Adrenal gland (tissue), 12 donors: ENCODE results near the gene DZANK1. TPM values are rescaled to one million over a fixed set of nuclear protein-coding genes. Genes with fewer than 3 reads are reported as not detected.

Experiments
- DNase-seq, 7 donors: peaks; one replicate each; pipeline ENCODE4 v3.0.0-alpha.2; 2019 to 2020
- H3K27ac ChIP-seq, 5 donors: fragments of 200-600 bp; sonication (generic) in 4 of 5; 1 replicate in 3 of 5; 2 replicates in 2 of 5; pipeline versions ENCODE4 v1.5.1 to v1.8.0; 2016 to 2020; ENCODE audit warnings: mild to moderate bottlenecking in 1 of 5
- H3K27me3 ChIP-seq: fragments of 200-600 bp; 2 replicates; pipeline ENCODE4 v1.8.0; 2021
- H3K36me3 ChIP-seq, 2 donors: fragments of 200-600 bp; replicated peaks in 1 of 2; 1 replicate in 1 of 2; 2 replicates in 1 of 2; pipeline versions ENCODE4 v1.5.1 to v1.8.0; 2018 to 2022
- H3K4me1 ChIP-seq, 2 donors: fragments of 200-600 bp; replicated peaks in 1 of 2; 1 replicate in 1 of 2; 2 replicates in 1 of 2; pipeline versions ENCODE4 v1.5.1 to v1.8.0; 2018 to 2021
- H3K4me3 ChIP-seq, 4 donors: fragments of 200-600 bp; sonication (generic) in 3 of 4; one replicate each; pipeline ENCODE4 v1.5.1; 2016 to 2018
- H3K9me3 ChIP-seq, 3 donors: fragments of 200-600 bp; sonication (generic) in 1 of 3; replicated peaks in 1 of 3; 1 replicate in 2 of 3; 2 replicates in 1 of 3; pipeline versions ENCODE4 v1.5.1 to v1.8.0; 2016 to 2021
- POLR2A ChIP-seq, 2 donors: fragments of 450-650 bp; IDR thresholded peaks; one replicate each; pipeline ENCODE4 v1.6.1; 2017; ENCODE audit warnings: antibody characterized with exemption in 2 of 2, mild to moderate bottlenecking in 2 of 2, moderate library complexity in 1 of 2
- WGBS, 4 donors: extraction: QIAGEN DNeasy Blood & Tissue Kit in 2 of 4; methylation state at CpG; one replicate each; pipeline versions ENCODE4 v1.1.5 to v1.1.7; 2013 to 2017; 5-methylcytosine and 5-hydroxymethylcytosine counted together
- intact Hi-C, 2 donors: fragments of 100-400 bp; cut with DNase I; formaldehyde crosslinking; loops; one replicate each; pipeline versions ENCODE4 v1.14.1 to v1.15.0; 2022 to 2023
- polyA plus RNA-seq, 3 donors: library from polyadenylated mRNA; stranded (reverse); fragments of 200-250 nt in 2 of 3; fragments of 350-450 nt in 1 of 3; fragmentation: Illumina TruSeq in 1 of 3; extraction: RNeasy Lipid Tissue Mini Kit (QIAGEN cat#74804) in 1 of 3; gene quantifications; one replicate each; pipeline ENCODE4 v1.2.3, GENCODE V29; 2013 to 2014
- total RNA-seq, 9 donors: library from RNA; depleted of rRNA in 4 of 9; stranded (reverse); fragments of >200 nt in 4 of 9; fragments of 120-200 nt in 1 of 9; fragmentation: NEBNext Ultra II Directional in 1 of 9; extraction: Animal tissue kit (Norgen Biotek cat#: 25700) in 1 of 9; gene quantifications; one replicate each; pipeline versions ENCODE4 v1.1.0 to v1.2.4, GENCODE V29; 2013 to 2023
- TF ChIP-seq, protein P1 (sequence below), 6 experiments: fragments of 450-650 bp in 4 of 6; fragments of 200-600 bp in 2 of 6; sonication (generic) in 1 of 6; IDR thresholded peaks; 1 replicate in 5 of 6; 2 replicates in 1 of 6; pipeline versions ENCODE4 v1.5.1 to v1.8.0; 2016 to 2021; ENCODE audit warnings: antibody characterized with exemption in 6 of 6, mild to moderate bottlenecking in 2 of 6, moderate library complexity in 1 of 6
- donor health status: healthy with polysubstance abuse.
- donor health status: Bipolar disorder and iron deficiency.
- donor health status: DM: yes; HTN: yes; CAD: no.
- donor health status: DM: no; HTN: no; CAD: no.
- donor health status: DM: no; HTN: no; CAD: no.
- donor health status: DM: yes; HTN: yes; CAD: no.

DZANK1 gene
- total and polyA plus RNA-seq, 12 donors, result 1.3 to 5.7 (median 3.0) TPM

DNA sequence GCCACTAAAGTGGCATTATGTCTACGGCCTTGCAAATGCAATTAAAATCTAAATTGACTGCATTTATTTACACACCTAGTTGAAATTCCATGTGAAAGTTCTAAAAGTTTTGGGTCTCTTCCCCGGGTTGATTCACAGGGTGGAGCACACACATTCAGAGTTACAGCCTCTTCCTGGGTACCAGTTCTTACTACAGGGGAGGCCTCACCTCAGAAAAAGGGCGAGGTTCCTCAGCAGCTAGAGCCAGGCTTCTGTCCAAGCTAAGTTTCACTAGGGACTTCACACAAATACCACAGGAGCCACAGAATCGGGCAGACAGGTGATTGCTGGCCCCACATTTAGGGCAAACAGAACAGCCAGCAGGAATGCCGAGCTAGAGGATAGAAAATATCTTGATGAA is 52.7 kb downstream of the DZANK1 start:
- H3K27ac ChIP-seq, result no peak overlapping the region
- 77 to 81% (median 79%) methylated on average over 5 of the region's 5 CpGs for WGBS, 4 donors
- intact Hi-C loops, result loop anchor here in 1 of 2 donors (10.0 kb wide), 1 partner anchor 51 kb away; the partner anchor contains the start of genes DZANK1 and POLR3F

DNA sequence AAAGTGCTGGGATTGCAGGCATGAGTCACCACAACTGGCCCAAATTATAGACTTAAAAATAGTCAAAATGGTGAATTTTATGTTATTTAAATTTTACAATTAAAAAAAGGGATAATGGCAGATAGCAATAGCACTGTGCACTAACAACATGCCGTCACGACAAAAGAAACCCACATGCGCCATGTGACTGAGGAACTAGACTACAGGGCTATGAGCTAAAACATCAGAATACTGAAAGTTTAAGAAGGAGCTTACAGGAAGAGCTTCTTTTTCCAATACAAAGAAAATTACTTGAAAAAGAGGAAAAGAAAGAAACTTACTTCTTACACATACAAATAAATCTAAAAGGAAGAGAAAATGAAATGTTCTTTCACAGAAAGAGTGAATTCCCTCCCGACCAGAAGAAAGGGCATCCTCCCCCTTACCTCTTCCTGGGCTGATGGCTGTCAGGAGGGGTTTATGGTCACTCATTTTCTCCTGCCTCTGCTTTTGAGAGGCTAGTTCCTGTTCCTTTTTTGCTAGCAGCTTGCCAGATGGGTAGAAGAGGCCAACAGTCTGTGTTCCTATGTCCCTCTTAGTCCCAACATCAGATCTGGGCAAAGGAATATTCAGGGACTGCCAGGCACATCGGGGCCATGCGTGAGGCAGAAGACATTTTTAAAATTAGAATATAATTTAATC is 54.5 kb downstream of the DZANK1 start:
- H3K9me3 ChIP-seq, result no peaks in the 10 kb centered on the region
- intact Hi-C loops, result loop anchor here in 1 of 2 donors (10.0 kb wide), 1 partner anchor 52 kb away; the partner anchor contains the start of genes DZANK1 and POLR3F
- TF ChIP-seq, protein P1, sequence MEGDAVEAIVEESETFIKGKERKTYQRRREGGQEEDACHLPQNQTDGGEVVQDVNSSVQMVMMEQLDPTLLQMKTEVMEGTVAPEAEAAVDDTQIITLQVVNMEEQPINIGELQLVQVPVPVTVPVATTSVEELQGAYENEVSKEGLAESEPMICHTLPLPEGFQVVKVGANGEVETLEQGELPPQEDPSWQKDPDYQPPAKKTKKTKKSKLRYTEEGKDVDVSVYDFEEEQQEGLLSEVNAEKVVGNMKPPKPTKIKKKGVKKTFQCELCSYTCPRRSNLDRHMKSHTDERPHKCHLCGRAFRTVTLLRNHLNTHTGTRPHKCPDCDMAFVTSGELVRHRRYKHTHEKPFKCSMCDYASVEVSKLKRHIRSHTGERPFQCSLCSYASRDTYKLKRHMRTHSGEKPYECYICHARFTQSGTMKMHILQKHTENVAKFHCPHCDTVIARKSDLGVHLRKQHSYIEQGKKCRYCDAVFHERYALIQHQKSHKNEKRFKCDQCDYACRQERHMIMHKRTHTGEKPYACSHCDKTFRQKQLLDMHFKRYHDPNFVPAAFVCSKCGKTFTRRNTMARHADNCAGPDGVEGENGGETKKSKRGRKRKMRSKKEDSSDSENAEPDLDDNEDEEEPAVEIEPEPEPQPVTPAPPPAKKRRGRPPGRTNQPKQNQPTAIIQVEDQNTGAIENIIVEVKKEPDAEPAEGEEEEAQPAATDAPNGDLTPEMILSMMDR (IDR thresholded peaks at IDR 0.05), result no peak
- TF ChIP-seq POLR2A (IDR thresholded peaks at IDR 0.05), result no peak
- H3K27me3 ChIP-seq, result no peaks in the 10 kb centered on the region
- WGBS, 4 donors, result 66 to 80% (median 71%) methylated on average over 6 of the region's 6 CpGs
- H3K36me3 ChIP-seq, result no peaks in the 10 kb centered on the region
- no peak overlapping the region for H3K27ac ChIP-seq
- DNase-seq, result no peak
- peaks cover 0 to 4% of the 10 kb centered on the region in 2 donors for H3K4me1 ChIP-seq
- H3K4me3 ChIP-seq, result no peak overlapping the region

More for the DNA sequence above, 52.7 kb downstream of the DZANK1 start:
- Histone ChIP-seq H3K9me3 (no peaks in the 10 kb centered on the region), H3K36me3 (no peaks in the 10 kb centered on the region), H3K4me1 (peaks cover 0 to 4% of the 10 kb centered on the region in 2 donors), H3K27me3 (no peaks in the 10 kb centered on the region), H3K4me3 (no peak overlapping the region)
- TF ChIP-seq POLR2A (IDR thresholded peaks at IDR 0.05), result no peak
- TF ChIP-seq, protein P1 (IDR thresholded peaks at IDR 0.05), result no peak
- no peak for DNase-seq

DNA sequence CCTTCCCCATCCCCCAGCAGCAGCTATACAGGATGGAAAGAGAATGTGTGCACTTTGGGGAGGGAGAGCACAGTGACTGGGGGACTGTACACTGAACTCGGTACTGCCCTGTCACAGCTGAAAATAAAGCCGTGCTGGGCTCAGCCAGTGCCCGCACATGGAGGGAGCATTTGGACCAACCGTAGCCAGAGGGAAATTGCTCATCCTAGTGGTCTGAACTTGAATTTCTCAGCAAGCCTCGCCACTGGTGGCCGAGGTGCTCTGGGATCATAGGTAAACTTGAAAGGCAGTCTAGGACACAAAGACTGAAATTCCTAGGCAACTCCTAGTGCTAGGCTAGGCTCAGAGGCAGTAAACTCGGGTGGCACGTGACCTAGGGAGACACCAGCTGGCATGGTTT is 61.0 kb downstream of the DZANK1 start:
- Histone ChIP-seq H3K36me3 (no peaks in the 10 kb centered on the region), H3K4me1 (no peaks in the 10 kb centered on the region), H3K27me3 (no peaks in the 10 kb centered on the region), H3K9me3 (no peaks in the 10 kb centered on the region), H3K4me3 (no peak overlapping the region), H3K27ac (no peak overlapping the region)
- TF ChIP-seq POLR2A (IDR thresholded peaks at IDR 0.05), result no peak
- TF ChIP-seq, protein P1 (IDR thresholded peaks at IDR 0.05), result no peak
- WGBS, 4 donors, result 86 to 97% (median 94%) methylated on average over 2 to 8 of the region's 8 CpGs
- DNase-seq, result no peak
- intact Hi-C loops, result no loop called here

DNA sequence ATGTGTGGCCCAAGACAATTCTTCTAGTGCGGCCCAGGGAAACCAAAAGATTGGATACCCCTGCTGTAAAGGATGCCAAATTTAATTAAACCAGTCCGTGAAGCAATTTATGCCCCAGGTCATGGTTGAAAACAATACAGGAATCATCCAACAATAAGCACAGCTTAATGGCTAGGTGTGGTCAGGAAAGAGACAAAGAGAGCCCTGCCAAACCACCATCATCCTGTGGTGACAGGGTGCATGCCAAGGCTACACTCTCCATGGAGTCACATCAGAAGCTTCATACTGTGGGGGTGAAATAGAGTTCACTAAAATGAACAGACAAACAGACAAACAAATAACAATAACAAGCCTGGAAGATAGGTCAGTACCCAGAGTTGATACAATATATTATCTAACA is 62.7 kb downstream of the DZANK1 start:
- DNase-seq, result no peak
- Histone ChIP-seq H3K27ac (no peak overlapping the region), H3K36me3 (no peaks in the 10 kb centered on the region), H3K4me3 (no peak overlapping the region), H3K27me3 (no peaks in the 10 kb centered on the region), H3K4me1 (no peaks in the 10 kb centered on the region), H3K9me3 (no peaks in the 10 kb centered on the region)
- 70 to 82% (median 77%) methylated on average over 2 of the region's 2 CpGs for WGBS, 4 donors
- intact Hi-C loops, result no loop called here
- TF ChIP-seq POLR2A (IDR thresholded peaks at IDR 0.05), result no peak
- TF ChIP-seq, protein P1 (IDR thresholded peaks at IDR 0.05), result no peak
